GM18505 (cell line): Measurements from ENCODE around the gene GAS2L2.

Experiments used
- ATAC-seq: cut with Tn5 transposase; IDR thresholded peaks from one replicate; pipeline ENCODE4 v1.9.1; 2021; ENCODE audit not compliant: unreplicated experiment
- POLR2A ChIP-seq: IDR thresholded peaks from 4 replicates; pipeline ENCODE4 v1.6.1; 2011; ENCODE audit warnings: borderline replicate concordance; ENCODE audit not compliant: insufficient read depth, insufficient read length; ENCODE audit errors: extremely low read depth

Gene GAS2L2

GRCh38 chr17:35786941-35787432 is 33.9 kb upstream of the GAS2L2 start:
- TF ChIP-seq POLR2A = no peak
- ATAC-seq = no peak

GRCh38 chr17:35784895-35785294 is 31.9 kb upstream of the GAS2L2 start:
- no peak for TF ChIP-seq POLR2A
- no peak for ATAC-seq

- no peak for TF ChIP-seq POLR2A
- no peak for ATAC-seq
Observed at GRCh38 chr17:35780950-35781349, 27.9 kb upstream of the GAS2L2 start.

- no peak for ATAC-seq
- no peak for TF ChIP-seq POLR2A
Observed at GRCh38 chr17:35778641-35779196, 25.7 kb upstream of the GAS2L2 start.

DNA sequence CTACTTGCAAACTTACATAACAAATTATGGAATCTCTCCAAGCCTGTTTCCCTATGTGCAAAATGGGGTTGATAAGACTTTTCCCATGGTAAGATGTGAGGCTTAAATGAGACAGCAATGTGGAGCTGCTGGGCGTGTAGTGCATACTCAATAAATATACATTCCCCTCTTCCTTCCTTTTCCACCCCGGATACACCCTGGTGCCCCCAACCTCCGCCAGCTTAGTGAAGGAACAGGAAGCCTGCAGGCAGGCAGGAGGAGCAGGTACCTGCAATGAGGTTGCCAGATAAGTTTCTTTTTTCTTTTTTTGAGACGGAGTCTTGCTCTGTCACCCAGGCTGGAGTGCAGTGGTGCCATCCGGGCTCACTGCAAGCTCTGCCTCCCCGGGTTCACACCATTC is 22.5 kb upstream of the GAS2L2 start:
- TF ChIP-seq POLR2A = no peak
- ATAC-seq = no peak

DNA sequence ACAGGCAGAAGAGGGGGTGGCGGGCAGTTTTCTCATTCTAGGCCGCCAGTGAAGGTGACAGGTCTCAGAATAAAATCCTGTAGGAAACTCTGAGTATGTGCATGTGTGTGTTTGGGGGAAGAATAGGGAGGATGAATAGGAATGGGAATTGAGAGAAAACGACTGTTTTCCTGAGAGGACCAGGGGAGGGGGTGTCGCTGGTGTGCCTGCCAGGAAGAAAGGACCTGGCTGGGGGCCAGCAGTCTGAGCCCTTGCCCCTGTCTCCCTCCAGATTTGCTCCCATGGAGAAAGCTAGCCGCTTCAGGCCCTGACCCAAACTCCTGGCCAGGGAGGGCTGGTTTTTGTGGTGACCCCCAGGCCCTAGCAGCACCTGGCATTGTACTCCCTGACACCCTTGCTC is 22.0 kb upstream of the GAS2L2 start:
- ATAC-seq = no peak
- no peak for TF ChIP-seq POLR2A

DNA sequence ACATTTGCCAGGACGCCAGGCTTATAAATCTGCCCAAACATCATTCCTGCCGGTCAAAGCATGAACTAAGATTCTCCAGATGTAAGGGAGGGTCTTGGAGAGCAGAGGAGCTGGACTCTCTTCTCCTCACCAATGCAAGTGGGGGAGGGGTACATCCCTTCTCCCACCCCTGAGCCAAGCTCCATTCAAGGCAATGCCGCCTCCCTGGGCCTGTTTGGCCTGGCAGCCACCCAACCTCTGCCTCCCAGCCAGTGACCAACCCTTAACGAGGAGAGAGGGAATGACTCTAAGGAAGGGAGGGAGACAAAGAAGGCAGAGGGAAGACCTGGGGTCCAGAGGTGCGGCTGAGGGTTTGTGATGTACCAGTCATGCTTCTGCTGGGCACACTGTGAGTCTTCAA is 21.5 kb upstream of the GAS2L2 start:
- TF ChIP-seq POLR2A = no peak
- no peak for ATAC-seq

- TF ChIP-seq POLR2A = no peak
- ATAC-seq = no peak
Observed at GRCh38 chr17:35773679-35774425, 20.8 kb upstream of the GAS2L2 start.

- no peak for ATAC-seq
- TF ChIP-seq POLR2A = no peak
Observed at GRCh38 chr17:35773129-35773528, 20.1 kb upstream of the GAS2L2 start.

- no peak for TF ChIP-seq POLR2A
- ATAC-seq = no peak
Observed at GRCh38 chr17:35769895-35770486, 17.0 kb upstream of the GAS2L2 start.

DNA sequence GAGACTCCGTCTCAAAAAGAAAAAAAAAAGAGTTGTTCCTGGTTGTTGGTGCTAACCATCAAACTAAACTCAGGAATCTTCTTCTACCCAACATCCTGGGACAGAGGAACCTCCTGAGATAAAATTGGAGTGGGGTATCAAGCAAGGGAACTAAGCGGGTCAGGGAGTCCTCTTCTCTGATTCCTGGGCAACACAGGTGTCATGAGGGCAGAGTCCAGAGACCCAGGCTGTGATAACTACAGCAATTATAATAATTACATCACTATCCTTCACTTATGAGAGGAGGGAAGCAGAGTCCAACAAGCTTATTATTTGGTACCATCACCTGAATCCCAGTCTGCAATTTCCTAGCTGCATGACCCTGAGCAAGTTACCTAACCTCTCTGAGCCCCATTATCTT is 15.8 kb upstream of the GAS2L2 start:
- no peak for ATAC-seq
- TF ChIP-seq POLR2A = no peak

GRCh38 chr17:35766903-35767510 is 14.0 kb upstream of the GAS2L2 start:
- no peak for ATAC-seq
- no peak for TF ChIP-seq POLR2A

- no peak for ATAC-seq
- no peak for TF ChIP-seq POLR2A
Observed at GRCh38 chr17:35766489-35766877, 13.4 kb upstream of the GAS2L2 start.

DNA sequence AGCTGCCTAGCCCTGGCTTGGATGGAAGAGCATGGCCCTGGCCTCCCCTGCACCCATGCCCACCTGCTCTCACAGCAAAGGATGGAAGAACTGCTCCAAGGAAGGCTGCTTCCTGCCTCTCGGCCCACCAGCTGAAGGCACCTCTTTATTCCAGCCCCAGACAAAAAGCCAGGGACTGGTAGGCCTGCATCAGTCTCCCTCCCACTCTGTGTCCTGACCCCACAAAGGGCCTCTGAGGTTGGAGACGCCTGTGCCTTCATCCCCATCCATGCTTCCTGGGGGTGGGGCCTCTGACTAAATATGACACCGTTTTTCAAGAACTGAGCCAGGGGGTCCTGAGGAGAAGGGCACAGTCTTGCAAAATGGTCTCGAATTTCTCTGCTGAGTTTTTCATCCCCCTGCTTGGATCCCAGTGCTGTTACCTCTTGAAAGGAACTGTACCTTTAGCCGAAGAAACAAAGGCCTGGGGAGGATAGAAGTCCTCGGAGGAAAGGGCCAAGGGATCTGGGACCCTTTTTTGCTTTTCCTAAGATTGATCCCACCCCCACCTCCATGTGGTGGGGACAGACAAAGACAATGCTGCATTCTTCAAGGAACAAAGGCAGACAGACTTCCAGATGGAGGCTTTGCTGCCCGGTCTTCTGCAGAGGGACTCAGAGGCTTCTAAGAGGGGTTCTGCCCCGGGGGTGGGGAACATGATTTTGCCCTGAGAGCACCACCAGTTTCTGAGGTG is 12.9 kb upstream of the GAS2L2 start:
- ATAC-seq = no peak
- no peak for TF ChIP-seq POLR2A

DNA sequence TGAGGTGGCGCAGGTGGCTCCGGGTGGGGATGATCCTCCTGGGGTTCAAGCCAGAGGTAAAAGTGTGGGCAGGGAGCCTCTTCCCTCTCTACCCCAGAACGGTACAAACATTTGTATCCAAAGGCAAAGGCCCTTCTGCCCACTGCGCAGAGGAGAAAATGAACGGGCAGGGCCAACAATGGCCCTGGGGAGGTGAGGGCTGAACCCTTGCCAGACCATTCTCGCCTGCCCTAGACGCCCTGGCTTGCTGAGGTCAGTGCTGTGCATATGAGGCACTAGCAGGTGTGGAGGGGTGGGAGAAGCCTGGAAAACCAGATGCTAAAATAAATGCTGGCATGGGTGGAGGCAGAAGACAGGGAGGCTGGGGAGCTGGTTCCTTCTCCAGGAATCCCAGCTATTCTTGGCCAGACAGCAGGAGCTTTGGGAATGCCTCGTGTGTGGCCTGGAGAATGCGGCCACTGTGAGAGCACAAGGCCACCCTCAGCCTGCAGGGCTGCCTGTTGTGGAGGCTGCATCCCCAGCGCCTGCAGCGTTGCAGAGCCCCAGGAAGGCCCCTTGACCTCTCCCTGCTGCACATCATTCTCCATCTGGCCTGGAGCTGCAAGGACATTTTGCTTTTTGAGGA is 12.2 kb upstream of the GAS2L2 start:
- no peak for ATAC-seq
- no peak for TF ChIP-seq POLR2A
